ENCODE data around the gene OR12D1. TPM values are rescaled to one million over a fixed set of nuclear protein-coding genes. Genes with fewer than 3 reads are reported as not detected.
"Not testable (repeated sequence)": the region's sequence is repeated elsewhere in the genome, so short reads cannot be mapped to it uniquely, and the experiment has no call there.

The OR12D1 gene
- total and polyA plus RNA-seq, 9 of the 15 experiments (the other 6 are each of a cell fraction or from before 2014, with no cell fraction given) = not detected

GRCh38 chr6:29444031-29444430 is 29.3 kb downstream of the OR12D1 start:
- H3K4me2 ChIP-seq (ENCODE audit: insufficient read depth, low read length); intact Hi-C loops (cut with micrococcal nuclease); H4K20me1 ChIP-seq (replicated peaks; ENCODE audit: control insufficient read depth, insufficient read depth, low read length); H2AFZ ChIP-seq (ENCODE audit: low read depth, low read length); ATAC-seq; BruUV-seq (replicated peaks); H3K36me3 ChIP-seq (ENCODE audit: control insufficient read depth, insufficient read depth, low read length); H3K9me1 ChIP-seq (ENCODE audit: control insufficient read depth, insufficient read depth, low read length); H3K27ac ChIP-seq (ENCODE audit: extremely low read depth, low read depth, low read length); H3K9ac ChIP-seq (ENCODE audit: insufficient read depth in 1 of 2, low read depth in 2 of 2, low read length in 2 of 2); H3K4me1 ChIP-seq (replicated peaks in 1 of 2; ENCODE audit: control insufficient read depth in 2 of 2, insufficient read depth in 2 of 2, low read length in 2 of 2); H3K79me2 ChIP-seq (ENCODE audit: control insufficient read depth, insufficient read depth, low read length); H3K9me3 ChIP-seq (replicated peaks; ENCODE audit: control insufficient read depth, insufficient read depth, low read depth, low read length); POLR2A ChIA-PET; DNase-seq (ENCODE audit: extremely low read depth in 1 of 4, low spot score in 3 of 4); CTCF ChIA-PET (ENCODE audit: low intra/inter-chr PET ratio); H3K4me3 ChIP-seq; in situ Hi-C loops (cut with MboI); FAIRE-seq: not testable (repeated sequence)
- WGBS (ENCODE audit: insufficient coverage, low coverage, missing lambda C conversion rate) = 0% methylated on average over 1 of the region's 1 CpG
- H3K27me3 ChIP-seq (ENCODE audit: control insufficient read depth in 2 of 2, insufficient read depth in 2 of 2, low read length in 2 of 2) = peaks cover 0 to 11% of the 10 kb centered on the region in 2 experiments; a peak in 3 of 5 replicates
- TF ChIP-seq ZNF431 (CRISPR knock-in tag; IDR thresholded peaks at IDR 0.05) = peak; percentile 91

- H2AFZ ChIP-seq (ENCODE audit: low read depth, low read length) = no peak overlapping the region
- H3K79me2 ChIP-seq (ENCODE audit: control insufficient read depth, insufficient read depth, low read length) = no peaks in the 10 kb centered on the region
- FAIRE-seq (no peak), ATAC-seq (no peak), DNase-seq (ENCODE audit: extremely low read depth in 1 of 4, low spot score in 3 of 4) (no peak)
- in situ Hi-C loops (cut with MboI) (no loop called here), intact Hi-C loops (cut with micrococcal nuclease) (no loop called here)
- ChIA-PET CTCF (ENCODE audit: low intra/inter-chr PET ratio) (no interaction called here), POLR2A (no interaction called here)
- BruUV-seq (replicated peaks) = no TSS peak
- 0% methylated on average over 1 of the region's 1 CpG for WGBS (ENCODE audit: insufficient coverage, low coverage, missing lambda C conversion rate)
- no peak overlapping the region for H3K9ac ChIP-seq (ENCODE audit: insufficient read depth in 1 of 2, low read depth in 2 of 2, low read length in 2 of 2)
- H3K4me1 ChIP-seq (replicated peaks in 1 of 2; ENCODE audit: control insufficient read depth in 2 of 2, insufficient read depth in 2 of 2, low read length in 2 of 2) = no peaks in the 10 kb centered on the region
- no peaks in the 10 kb centered on the region for H3K9me3 ChIP-seq (replicated peaks; ENCODE audit: control insufficient read depth, insufficient read depth, low read depth, low read length)
- no peak overlapping the region for H3K27ac ChIP-seq (ENCODE audit: extremely low read depth, low read depth, low read length)
- H3K4me2 ChIP-seq (ENCODE audit: insufficient read depth, low read length) = no peak overlapping the region
- no peaks in the 10 kb centered on the region for H3K36me3 ChIP-seq (ENCODE audit: control insufficient read depth, insufficient read depth, low read length)
- no peak overlapping the region for H3K4me3 ChIP-seq
- no peaks in the 10 kb centered on the region for H3K9me1 ChIP-seq (ENCODE audit: control insufficient read depth, insufficient read depth, low read length)
- H3K27me3 ChIP-seq (ENCODE audit: control insufficient read depth in 2 of 2, insufficient read depth in 2 of 2, low read length in 2 of 2) = no peaks in the 10 kb centered on the region; a peak in 1 of 5 replicates
- no peaks in the 10 kb centered on the region for H4K20me1 ChIP-seq (replicated peaks; ENCODE audit: control insufficient read depth, insufficient read depth, low read length)
- TF ChIP-seq TAF9B (IDR thresholded peaks at IDR 0.05; ENCODE audit: partially characterized antibody) (no peak), ZKSCAN3 (CRISPR knock-in tag; IDR thresholded peaks at IDR 0.05) (no peak), ATF7 (IDR thresholded peaks at IDR 0.05) (no peak), NELFE (IDR thresholded peaks at IDR 0.05; ENCODE audit: insufficient read depth, insufficient read length) (no peak), PHF20 (IDR thresholded peaks at IDR 0.05; ENCODE audit: partially characterized antibody) (no peak), SIRT6 (IDR thresholded peaks at IDR 0.05; ENCODE audit: low read depth, low read length) (no peak), ZNF511 (CRISPR knock-in tag; IDR thresholded peaks at IDR 0.05) (no peak), FOXJ2 (tag; IDR thresholded peaks at IDR 0.05) (no peak), NEUROD1 (IDR thresholded peaks at IDR 0.05; ENCODE audit: borderline replicate concordance, low read depth, low read length, partially characterized antibody) (no peak), MCM2 (IDR thresholded peaks at IDR 0.05; ENCODE audit: low read depth) (no peak), ZNF347 (CRISPR knock-in tag; IDR thresholded peaks at IDR 0.05; ENCODE audit: low read depth) (no peak), NFIC (IDR thresholded peaks at IDR 0.05) (no peak), CTCFL (IDR thresholded peaks at IDR 0.05; ENCODE audit: borderline replicate concordance, insufficient read depth, low read depth, low read length, poor library complexity, severe bottlenecking) (no peak), GATAD2B (IDR thresholded peaks at IDR 0.05; ENCODE audit: borderline replicate concordance) (no peak), DPF2 (IDR thresholded peaks at IDR 0.05) (no peak)
Observed at GRCh38 chr6:29447670-29448069, 32.9 kb downstream of the OR12D1 start.
